ENCODE data around the gene ARRDC5. TPM values are rescaled to one million over a fixed set of nuclear protein-coding genes. Genes with fewer than 3 reads are reported as not detected.

The ARRDC5 gene
- total RNA-seq, 1 experiment from 2014 or later: not detected

- ChIA-PET CTCF (interaction anchor here (0.6 to 1.2 kb wide), 2 partner anchors 109 to 111 kb away, joined by 3 read pairs; no protein-coding TSS in a partner anchor), POLR2A (interaction anchor here (0.6 to 1.0 kb wide), 2 partner anchors 9 to 120 kb away, joined by 3 to 4 read pairs; no protein-coding TSS in a partner anchor)
- H3K36me3 Mint-ChIP-seq: peaks cover 15% of the 10 kb centered on the region
- no peak overlapping the region for H3K4me3 Mint-ChIP-seq
- H3K4me1 Mint-ChIP-seq: peaks cover 4% of the 10 kb centered on the region
- H3K27me3 Mint-ChIP-seq (ENCODE audit: low read depth): no peaks in the 10 kb centered on the region
- DNase-seq (ENCODE audit: low spot score): no peak
- H3K27ac Mint-ChIP-seq: no peak overlapping the region
- no peaks in the 10 kb centered on the region for H3K9me3 Mint-ChIP-seq
- ATAC-seq: no peak
- TF ChIP-seq TP53 (CRISPR knock-in tag; IDR thresholded peaks at IDR 0.05) (no peak), CBFB (CRISPR knock-in tag; IDR thresholded peaks at IDR 0.05; ENCODE audit: low read depth) (no peak), ZMAT4 (CRISPR knock-in tag; IDR thresholded peaks at IDR 0.05) (no peak), ZNF121 (CRISPR knock-in tag; IDR thresholded peaks at IDR 0.05) (no peak), IRF1 (CRISPR knock-in tag; IDR thresholded peaks at IDR 0.05) (no peak), JAZF1 (CRISPR knock-in tag; IDR thresholded peaks at IDR 0.05) (no peak), ZNF219 (CRISPR knock-in tag; IDR thresholded peaks at IDR 0.05; ENCODE audit: borderline replicate concordance) (no peak), TEAD1 (CRISPR knock-in tag; IDR thresholded peaks at IDR 0.05) (no peak), E2F4 (CRISPR knock-in tag; IDR thresholded peaks at IDR 0.05; ENCODE audit: borderline replicate concordance, low read depth) (no peak)
- TF ChIP-seq, protein P1, sequence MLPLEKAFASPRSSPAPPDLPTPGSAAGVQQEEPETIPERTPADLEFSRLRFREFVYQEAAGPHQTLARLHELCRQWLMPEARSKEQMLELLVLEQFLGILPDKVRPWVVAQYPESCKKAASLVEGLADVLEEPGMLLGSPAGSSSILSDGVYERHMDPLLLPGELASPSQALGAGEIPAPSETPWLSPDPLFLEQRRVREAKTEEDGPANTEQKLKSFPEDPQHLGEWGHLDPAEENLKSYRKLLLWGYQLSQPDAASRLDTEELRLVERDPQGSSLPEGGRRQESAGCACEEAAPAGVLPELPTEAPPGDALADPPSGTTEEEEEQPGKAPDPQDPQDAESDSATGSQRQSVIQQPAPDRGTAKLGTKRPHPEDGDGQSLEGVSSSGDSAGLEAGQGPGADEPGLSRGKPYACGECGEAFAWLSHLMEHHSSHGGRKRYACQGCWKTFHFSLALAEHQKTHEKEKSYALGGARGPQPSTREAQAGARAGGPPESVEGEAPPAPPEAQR (CRISPR knock-in tag; IDR thresholded peaks at IDR 0.05): no peak
- TF ChIP-seq, protein P2, sequence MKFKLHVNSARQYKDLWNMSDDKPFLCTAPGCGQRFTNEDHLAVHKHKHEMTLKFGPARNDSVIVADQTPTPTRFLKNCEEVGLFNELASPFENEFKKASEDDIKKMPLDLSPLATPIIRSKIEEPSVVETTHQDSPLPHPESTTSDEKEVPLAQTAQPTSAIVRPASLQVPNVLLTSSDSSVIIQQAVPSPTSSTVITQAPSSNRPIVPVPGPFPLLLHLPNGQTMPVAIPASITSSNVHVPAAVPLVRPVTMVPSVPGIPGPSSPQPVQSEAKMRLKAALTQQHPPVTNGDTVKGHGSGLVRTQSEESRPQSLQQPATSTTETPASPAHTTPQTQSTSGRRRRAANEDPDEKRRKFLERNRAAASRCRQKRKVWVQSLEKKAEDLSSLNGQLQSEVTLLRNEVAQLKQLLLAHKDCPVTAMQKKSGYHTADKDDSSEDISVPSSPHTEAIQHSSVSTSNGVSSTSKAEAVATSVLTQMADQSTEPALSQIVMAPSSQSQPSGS (CRISPR knock-in tag; IDR thresholded peaks at IDR 0.05; ENCODE audit: borderline replicate concordance, low read depth): no peak
- TF ChIP-seq, protein P3, sequence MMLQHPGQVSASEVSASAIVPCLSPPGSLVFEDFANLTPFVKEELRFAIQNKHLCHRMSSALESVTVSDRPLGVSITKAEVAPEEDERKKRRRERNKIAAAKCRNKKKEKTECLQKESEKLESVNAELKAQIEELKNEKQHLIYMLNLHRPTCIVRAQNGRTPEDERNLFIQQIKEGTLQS (CRISPR knock-in tag; conservative IDR thresholded peaks at IDR 0.05): no peak
- TF ChIP-seq, protein P4, sequence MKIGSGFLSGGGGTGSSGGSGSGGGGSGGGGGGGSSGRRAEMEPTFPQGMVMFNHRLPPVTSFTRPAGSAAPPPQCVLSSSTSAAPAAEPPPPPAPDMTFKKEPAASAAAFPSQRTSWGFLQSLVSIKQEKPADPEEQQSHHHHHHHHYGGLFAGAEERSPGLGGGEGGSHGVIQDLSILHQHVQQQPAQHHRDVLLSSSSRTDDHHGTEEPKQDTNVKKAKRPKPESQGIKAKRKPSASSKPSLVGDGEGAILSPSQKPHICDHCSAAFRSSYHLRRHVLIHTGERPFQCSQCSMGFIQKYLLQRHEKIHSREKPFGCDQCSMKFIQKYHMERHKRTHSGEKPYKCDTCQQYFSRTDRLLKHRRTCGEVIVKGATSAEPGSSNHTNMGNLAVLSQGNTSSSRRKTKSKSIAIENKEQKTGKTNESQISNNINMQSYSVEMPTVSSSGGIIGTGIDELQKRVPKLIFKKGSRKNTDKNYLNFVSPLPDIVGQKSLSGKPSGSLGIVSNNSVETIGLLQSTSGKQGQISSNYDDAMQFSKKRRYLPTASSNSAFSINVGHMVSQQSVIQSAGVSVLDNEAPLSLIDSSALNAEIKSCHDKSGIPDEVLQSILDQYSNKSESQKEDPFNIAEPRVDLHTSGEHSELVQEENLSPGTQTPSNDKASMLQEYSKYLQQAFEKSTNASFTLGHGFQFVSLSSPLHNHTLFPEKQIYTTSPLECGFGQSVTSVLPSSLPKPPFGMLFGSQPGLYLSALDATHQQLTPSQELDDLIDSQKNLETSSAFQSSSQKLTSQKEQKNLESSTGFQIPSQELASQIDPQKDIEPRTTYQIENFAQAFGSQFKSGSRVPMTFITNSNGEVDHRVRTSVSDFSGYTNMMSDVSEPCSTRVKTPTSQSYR (CRISPR knock-in tag; IDR thresholded peaks at IDR 0.05): no peak
These were observed 20.0 kb upstream of the ARRDC5 start for GRCh38 chr19:4922530-4923275.

- ATAC-seq (no peak), DNase-seq (ENCODE audit: low spot score) (no peak)
- ChIA-PET CTCF (interaction anchor here (0.7 to 1.6 kb wide), 7 partner anchors 11 to 1390 kb away, joined by 3 to 5 read pairs (median 3); no protein-coding TSS in a partner anchor), POLR2A (interaction anchor here (0.6 kb wide), 1 partner anchor 10 kb away, joined by 4 read pairs; no protein-coding TSS in a partner anchor)
- Mint-ChIP-seq H3K36me3 (peaks cover 19% of the 10 kb centered on the region), H3K27ac (peak overlapping the region; percentile 16; the same call in 1 of the 2 replicates), H3K4me1 (peaks cover 8% of the 10 kb centered on the region), H3K4me3 (no peak overlapping the region), H3K27me3 (ENCODE audit: low read depth) (no peaks in the 10 kb centered on the region), H3K9me3 (no peaks in the 10 kb centered on the region)
- TF ChIP-seq, protein P3 (CRISPR knock-in tag; conservative IDR thresholded peaks at IDR 0.05): no peak
- TF ChIP-seq JAZF1 (CRISPR knock-in tag; IDR thresholded peaks at IDR 0.05) (no peak), TCF7 (CRISPR knock-in tag; IDR thresholded peaks at IDR 0.05; ENCODE audit: low read depth) (no peak), ZNF121 (CRISPR knock-in tag; IDR thresholded peaks at IDR 0.05) (no peak), GABPB1 (CRISPR knock-in tag; IDR thresholded peaks at IDR 0.05) (no peak), HMGA2 (CRISPR knock-in tag; IDR thresholded peaks at IDR 0.05) (no peak), NR2C2 (CRISPR knock-in tag; IDR thresholded peaks at IDR 0.05) (no peak), TEAD4 (CRISPR knock-in tag; IDR thresholded peaks at IDR 0.05) (no peak), NR3C1 (CRISPR knock-in tag; conservative IDR thresholded peaks at IDR 0.05; ENCODE audit: low read depth) (no peak), ZMAT4 (CRISPR knock-in tag; IDR thresholded peaks at IDR 0.05) (no peak)
- TF ChIP-seq, protein P5, sequence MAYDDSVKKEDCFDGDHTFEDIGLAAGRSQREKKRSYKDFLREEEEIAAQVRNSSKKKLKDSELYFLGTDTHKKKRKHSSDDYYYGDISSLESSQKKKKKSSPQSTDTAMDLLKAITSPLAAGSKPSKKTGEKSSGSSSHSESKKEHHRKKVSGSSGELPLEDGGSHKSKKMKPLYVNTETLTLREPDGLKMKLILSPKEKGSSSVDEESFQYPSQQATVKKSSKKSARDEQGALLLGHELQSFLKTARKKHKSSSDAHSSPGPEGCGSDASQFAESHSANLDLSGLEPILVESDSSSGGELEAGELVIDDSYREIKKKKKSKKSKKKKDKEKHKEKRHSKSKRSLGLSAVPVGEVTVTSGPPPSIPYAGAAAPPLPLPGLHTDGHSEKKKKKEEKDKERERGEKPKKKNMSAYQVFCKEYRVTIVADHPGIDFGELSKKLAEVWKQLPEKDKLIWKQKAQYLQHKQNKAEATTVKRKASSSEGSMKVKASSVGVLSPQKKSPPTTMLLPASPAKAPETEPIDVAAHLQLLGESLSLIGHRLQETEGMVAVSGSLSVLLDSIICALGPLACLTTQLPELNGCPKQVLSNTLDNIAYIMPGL (CRISPR knock-in tag; IDR thresholded peaks at IDR 0.05): no peak
These were observed 13.8 kb upstream of the ARRDC5 start for GRCh38 chr19:4916292-4917082.

Data from WTC11 (cell line).